ENCODE measurements around the gene GRK5.

The GRK5 gene

GRCh38 chr10:119410361-119411116 is 203.2 kb downstream of the GRK5 start:
- Histone ChIP-seq H2AFZ (ENCODE audit: low read depth, low read length) (no peak overlapping the region), H3K4ac (ENCODE audit: low read depth in 1 of 2, low read length in 2 of 2) (peak overlapping the region; percentile 84 to 93), H2BK15ac (ENCODE audit: low read depth, poor library complexity, severe bottlenecking) (peak overlapping the region; percentile 98), H3K27ac (ENCODE audit: low read length, poor library complexity, severe bottlenecking) (no peak overlapping the region), H2BK12ac (ENCODE audit: low read length in 2 of 2) (peak overlapping the region; percentile 95 to 98), H2AK5ac (ENCODE audit: low read length, severe bottlenecking) (peak overlapping the region; percentile 43), H2BK5ac (ENCODE audit: low read depth, low read length, poor library complexity, severe bottlenecking) (no peak overlapping the region), H3K14ac (ENCODE audit: low read length in 2 of 2) (peak overlapping the region in 1 of 2 experiments; percentile 78), H3K4me2 (ENCODE audit: low read length, poor library complexity, severe bottlenecking) (no peak overlapping the region), H4K8ac (ENCODE audit: low read length) (peak overlapping the region; percentile 94), H3K27me3 (ENCODE audit: control insufficient read depth in 1 of 2, insufficient read depth in 1 of 2, low read length in 2 of 2) (no peaks in the 10 kb centered on the region), H3K9ac (ENCODE audit: low read length) (no peak overlapping the region), H3K18ac (ENCODE audit: low read depth in 1 of 2, low read length in 2 of 2) (peak overlapping the region; percentile 69 to 98), H2BK120ac (ENCODE audit: low read depth, low read length) (peak overlapping the region; percentile 50), H3K4me1 (ENCODE audit: control insufficient read depth, insufficient read depth, low read depth, low read length) (peaks cover 47% of the 10 kb centered on the region), H3K79me1 (replicated peaks; ENCODE audit: low read length, poor library complexity, severe bottlenecking) (peaks cover 7% of the 10 kb centered on the region), H3K36me3 (ENCODE audit: control insufficient read depth in 1 of 2, insufficient read depth in 2 of 2, low read depth in 1 of 2, low read length in 2 of 2) (no peaks in the 10 kb centered on the region), H3K23ac (ENCODE audit: low read length in 2 of 2) (no peak overlapping the region), H3K9me3 (ENCODE audit: control insufficient read depth, low read length) (no peaks in the 10 kb centered on the region), H3K4me3 (ENCODE audit: insufficient read depth in 1 of 2, low read depth in 1 of 2, low read length in 2 of 2) (no peak overlapping the region), H4K91ac (ENCODE audit: low read length) (peak overlapping the region; percentile 98)
- DNase-seq, result peak; percentile 65
- 76% methylated on average over 8 of the region's 9 CpGs for WGBS

GRCh38 chr10:119412244-119413092 is 205.1 kb downstream of the GRK5 start:
- Histone ChIP-seq H3K4me3 (ENCODE audit: insufficient read depth in 1 of 2, low read depth in 1 of 2, low read length in 2 of 2) (no peak overlapping the region), H2BK12ac (ENCODE audit: low read length in 2 of 2) (peak overlapping the region; percentile 84 to 94), H3K27me3 (ENCODE audit: control insufficient read depth in 1 of 2, insufficient read depth in 1 of 2, low read length in 2 of 2) (no peaks in the 10 kb centered on the region), H2BK5ac (ENCODE audit: low read depth, low read length, poor library complexity, severe bottlenecking) (no peak overlapping the region), H3K9me3 (ENCODE audit: control insufficient read depth, low read length) (no peaks in the 10 kb centered on the region), H3K18ac (ENCODE audit: low read depth in 1 of 2, low read length in 2 of 2) (peak overlapping the region; percentile 97 to 99), H4K91ac (ENCODE audit: low read length) (peak overlapping the region; percentile 97), H2BK15ac (ENCODE audit: low read depth, poor library complexity, severe bottlenecking) (peak overlapping the region; percentile 28), H3K14ac (ENCODE audit: low read length in 2 of 2) (peak overlapping the region; percentile 45 to 47), H3K23ac (ENCODE audit: low read length in 2 of 2) (no peak overlapping the region), H3K27ac (ENCODE audit: low read length, poor library complexity, severe bottlenecking) (peak overlapping the region; percentile 9), H2AFZ (ENCODE audit: low read depth, low read length) (no peak overlapping the region), H3K36me3 (ENCODE audit: control insufficient read depth in 1 of 2, insufficient read depth in 2 of 2, low read depth in 1 of 2, low read length in 2 of 2) (peaks cover 0 to 3% of the 10 kb centered on the region in 2 experiments), H2AK5ac (ENCODE audit: low read length, severe bottlenecking) (no peak overlapping the region), H3K4ac (ENCODE audit: low read depth in 1 of 2, low read length in 2 of 2) (peak overlapping the region; percentile 64 to 90), H3K4me1 (ENCODE audit: control insufficient read depth, insufficient read depth, low read depth, low read length) (peaks cover 49% of the 10 kb centered on the region), H3K9ac (ENCODE audit: low read length) (peak overlapping the region; percentile 34), H3K4me2 (ENCODE audit: low read length, poor library complexity, severe bottlenecking) (no peak overlapping the region), H3K79me1 (replicated peaks; ENCODE audit: low read length, poor library complexity, severe bottlenecking) (peaks cover 4% of the 10 kb centered on the region), H2BK120ac (ENCODE audit: low read depth, low read length) (peak overlapping the region; percentile 98), H4K8ac (ENCODE audit: low read length) (peak overlapping the region; percentile 52)
- peak; percentile 97 for DNase-seq
- 33% methylated on average over 25 of the region's 31 CpGs for WGBS

- Histone ChIP-seq H3K4me3 (ENCODE audit: insufficient read depth in 1 of 2, low read depth in 1 of 2, low read length in 2 of 2) (no peak overlapping the region), H3K9ac (ENCODE audit: low read length) (no peak overlapping the region), H2BK120ac (ENCODE audit: low read depth, low read length) (peak overlapping the region; percentile 98), H2BK12ac (ENCODE audit: low read length in 2 of 2) (peak overlapping the region; percentile 84 to 94), H3K4ac (ENCODE audit: low read depth in 1 of 2, low read length in 2 of 2) (peak overlapping the region; percentile 64 to 90), H3K14ac (ENCODE audit: low read length in 2 of 2) (peak overlapping the region; percentile 47 to 55), H2AFZ (ENCODE audit: low read depth, low read length) (no peak overlapping the region), H2BK5ac (ENCODE audit: low read depth, low read length, poor library complexity, severe bottlenecking) (no peak overlapping the region), H3K4me1 (ENCODE audit: control insufficient read depth, insufficient read depth, low read depth, low read length) (peaks cover 49% of the 10 kb centered on the region), H4K8ac (ENCODE audit: low read length) (peak overlapping the region; percentile 93), H3K79me1 (replicated peaks; ENCODE audit: low read length, poor library complexity, severe bottlenecking) (peaks cover 4% of the 10 kb centered on the region), H3K36me3 (ENCODE audit: control insufficient read depth in 1 of 2, insufficient read depth in 2 of 2, low read depth in 1 of 2, low read length in 2 of 2) (peaks cover 0 to 3% of the 10 kb centered on the region in 2 experiments), H2AK5ac (ENCODE audit: low read length, severe bottlenecking) (no peak overlapping the region), H3K27me3 (ENCODE audit: control insufficient read depth in 1 of 2, insufficient read depth in 1 of 2, low read length in 2 of 2) (no peaks in the 10 kb centered on the region), H2BK15ac (ENCODE audit: low read depth, poor library complexity, severe bottlenecking) (peak overlapping the region; percentile 4), H3K23ac (ENCODE audit: low read length in 2 of 2) (peak overlapping the region in 1 of 2 experiments; percentile 11), H3K9me3 (ENCODE audit: control insufficient read depth, low read length) (no peaks in the 10 kb centered on the region), H3K27ac (ENCODE audit: low read length, poor library complexity, severe bottlenecking) (no peak overlapping the region), H3K4me2 (ENCODE audit: low read length, poor library complexity, severe bottlenecking) (no peak overlapping the region), H3K18ac (ENCODE audit: low read depth in 1 of 2, low read length in 2 of 2) (peak overlapping the region; percentile 97 to 99), H4K91ac (ENCODE audit: low read length) (peak overlapping the region; percentile 97)
- 59% methylated on average over 9 of the region's 9 CpGs for WGBS
- DNase-seq, result no peak
Measured at GRCh38 chr10:119413093-119413453, 205.7 kb downstream of the GRK5 start.

Data from mesenchymal stem cell (in vitro differentiated cells and primary cell).